K562 (cell line): Measurements from ENCODE around the gene RGS7. TPM values are rescaled to one million over a fixed set of nuclear protein-coding genes. Genes with fewer than 3 reads are reported as not detected.

Experiments
- ATAC-seq: fragments of 200-7000 bp; cut with Tn5 transposase; 3 replicates; pipeline ENCODE4 v1.9.1; 2020; ENCODE audit warnings: moderate library complexity
- BruUV-seq: library from RNA; stranded (reverse); fragments of 400-500 nt; replicated peaks from 2 replicates; lab custom pipeline; 2021; lab: Mats Ljungman, UMichigan
- CTCF ChIA-PET: fragments of 300-600 bp; formaldehyde crosslinking; extraction: SDS; loops from one replicate; lab custom pipeline; 2021; ENCODE audit warnings: low intra/inter-chr PET ratio; lab: Yijun Ruan, JAX
- POLR2A ChIA-PET: fragments of 300-600, 350-650 bp; sonication (Branson Sonifier 250); formaldehyde crosslinking; extraction: SDS; loops from one replicate; lab custom pipeline; 2021; ENCODE audit warnings: antibody characterized with exemption, inconsistent platforms; lab: Yijun Ruan, JAX
- DNase-seq, 4 experiments: peaks; one replicate each; pipeline versions ENCODE4 v3.0.0 to v3.0.0-alpha.2; 2011 to 2018; ENCODE audit warnings: low spot score in 3 of 4, mixed read lengths in 3 of 4; ENCODE audit errors: extremely low read depth in 1 of 4
- FAIRE-seq: peaks from 2 replicates; lab custom pipeline; 2011; peaks lifted over from hg19 to GRCh38; lab: Jason Lieb, UNC
- H2AFZ ChIP-seq: 2 replicates; pipeline ENCODE4 v1.6.0; 2011; ENCODE audit warnings: low read depth, low read length, control low read depth, inconsistent platforms
- H3K27ac ChIP-seq: fragments of 200-600 bp; 3 replicates; pipeline ENCODE4 v1.8.0; 2011; ENCODE audit warnings: low read depth, mild to moderate bottlenecking, control low read depth, inconsistent platforms, low read length, moderate library complexity, mixed read lengths; ENCODE audit errors: extremely low read depth
- H3K27me3 ChIP-seq, 2 experiments: fragments of 300-600 bp in 1 of 2; 2 replicates in 1 of 2; 3 replicates in 1 of 2; pipeline versions ENCODE4 v1.6.0 to v1.8.0; 2011; ENCODE audit warnings: inconsistent platforms in 2 of 2, low read length in 2 of 2, mild to moderate bottlenecking in 1 of 2, mixed read lengths in 1 of 2, moderate library complexity in 1 of 2; ENCODE audit not compliant: control insufficient read depth in 2 of 2, insufficient read depth in 2 of 2
- H3K36me3 ChIP-seq: fragments of 300-600 bp; 3 replicates; pipeline ENCODE4 v1.8.0; 2011; ENCODE audit warnings: mild to moderate bottlenecking, low read length, inconsistent platforms; ENCODE audit not compliant: control insufficient read depth, insufficient read depth
- H3K4me1 ChIP-seq, 2 experiments: fragments of 200-600 bp in 1 of 2; replicated peaks in 1 of 2; 2 replicates in 1 of 2; 3 replicates in 1 of 2; pipeline versions ENCODE4 v1.5.1 to v1.8.0; 2011; ENCODE audit warnings: inconsistent platforms in 2 of 2, low read length in 2 of 2, mild to moderate bottlenecking in 1 of 2, mixed read lengths in 1 of 2, moderate library complexity in 1 of 2; ENCODE audit not compliant: control insufficient read depth in 2 of 2, insufficient read depth in 2 of 2
- H3K4me2 ChIP-seq: 2 replicates; pipeline ENCODE4 v1.6.1; 2011; ENCODE audit warnings: low read length, control low read depth, inconsistent platforms, mixed read lengths; ENCODE audit not compliant: insufficient read depth
- H3K4me3 ChIP-seq: fragments of 200-600 bp; sonication (generic), shearing (Covaris generic); 2 replicates; pipeline ENCODE4 v1.5.1; 2016; ENCODE audit warnings: control low read depth, inconsistent platforms
- H3K79me2 ChIP-seq: fragments of 200-600 bp; 3 replicates; pipeline ENCODE4 v1.8.0; 2011; ENCODE audit warnings: low read length, inconsistent platforms; ENCODE audit not compliant: control insufficient read depth, insufficient read depth
- H3K9ac ChIP-seq, 2 experiments: 2 replicates each; pipeline versions ENCODE4 v1.6.0 to v1.6.1; 2011; ENCODE audit warnings: low read depth in 2 of 2, low read length in 2 of 2, control low read depth in 1 of 2, inconsistent platforms in 1 of 2, mild to moderate bottlenecking in 1 of 2, mixed read lengths in 1 of 2; ENCODE audit not compliant: insufficient read depth in 1 of 2
- H3K9me1 ChIP-seq: one replicate; pipeline ENCODE4 v1.6.0; 2011; ENCODE audit warnings: inconsistent platforms, mild to moderate bottlenecking, low read length, moderate library complexity; ENCODE audit not compliant: control insufficient read depth, insufficient read depth
- H3K9me3 ChIP-seq: replicated peaks from 2 replicates; pipeline ENCODE4 v1.5.1; 2011; ENCODE audit warnings: low read depth, low read length, inconsistent platforms; ENCODE audit not compliant: control insufficient read depth, insufficient read depth
- H4K20me1 ChIP-seq: replicated peaks from 2 replicates; pipeline ENCODE4 v1.6.1; 2011; ENCODE audit warnings: low read length, inconsistent platforms, mixed read lengths; ENCODE audit not compliant: control insufficient read depth, insufficient read depth
- ATF1 ChIP-seq, 2 experiments: fragments of 450-650 bp in 1 of 2; IDR thresholded peaks; 2 replicates each; pipeline ENCODE4 v1.6.1; 2016; ENCODE audit warnings: missing compliant biosample characterization in 1 of 2, missing genetic modification characterization in 1 of 2
- BACH1 ChIP-seq: fragments of 200-800 bp; sonication (Bioruptor generic); IDR thresholded peaks from 2 replicates; pipeline ENCODE4 v1.6.1; 2016; ENCODE audit warnings: missing genetic modification characterization, missing compliant biosample characterization
- DACH1 ChIP-seq: fragments of 450-650 bp; IDR thresholded peaks from 2 replicates; pipeline ENCODE4 v1.6.1; 2018; ENCODE audit not compliant: partially characterized antibody
- HCFC1 ChIP-seq: IDR thresholded peaks from 2 replicates; pipeline ENCODE4 v1.6.1; 2012; ENCODE audit warnings: low read depth, low read length, improper control_type of control experiment
- KHSRP ChIP-seq: fragments of 450-650 bp; IDR thresholded peaks from 2 replicates; pipeline ENCODE4 v1.6.1; 2017
- MECOM ChIP-seq: fragments of 250-450 bp; sonication (Bioruptor Pico); IDR thresholded peaks from 2 replicates; pipeline ENCODE4 v1.8.0; 2022; ENCODE audit warnings: inconsistent platforms
- NFIC ChIP-seq: fragments of 450-650 bp; IDR thresholded peaks from 2 replicates; pipeline ENCODE4 v1.6.1; 2017; ENCODE audit warnings: mild to moderate bottlenecking, inconsistent platforms
- NKRF ChIP-seq: fragments of 450-650 bp; IDR thresholded peaks from 2 replicates; pipeline ENCODE4 v1.6.1; 2016; ENCODE audit warnings: borderline replicate concordance
- PREB ChIP-seq: sonication (generic); formaldehyde crosslinking; IDR thresholded peaks from 2 replicates; pipeline ENCODE4 v1.8.1; 2023; ENCODE audit warnings: mild to moderate bottlenecking, missing genetic modification reagents
- RCOR1 ChIP-seq, 2 experiments: IDR thresholded peaks; 2 replicates each; pipeline ENCODE4 v1.6.1; 2012; ENCODE audit warnings: low read depth in 2 of 2, low read length in 2 of 2, borderline replicate concordance in 1 of 2, improper control_type of control experiment in 1 of 2
- SAFB2 ChIP-seq: fragments of 200-400 bp; formaldehyde crosslinking; IDR thresholded peaks from 2 replicates; pipeline ENCODE4 v1.6.1; 2018; ENCODE audit warnings: borderline replicate concordance, low read length, low read depth, moderate library complexity; ENCODE audit not compliant: severe bottlenecking
- TEAD4 ChIP-seq, 2 experiments: sonication (generic) in 1 of 2; formaldehyde crosslinking in 1 of 2; IDR thresholded peaks; 2 replicates each; pipeline versions ENCODE4 v1.6.1 to v1.8.0; 2012 to 2022; ENCODE audit warnings: borderline replicate concordance in 1 of 2, inconsistent platforms in 1 of 2, low read length in 1 of 2, mild to moderate bottlenecking in 1 of 2, missing genetic modification reagents in 1 of 2
- U2AF1 ChIP-seq: fragments of 200-400 bp; formaldehyde crosslinking; optimal IDR thresholded peaks from 2 replicates; pipeline ENCODE3; 2017; ENCODE audit warnings: mild to moderate bottlenecking, low read depth, low read length, moderate library complexity
- ZC3H4 ChIP-seq: sonication (generic); formaldehyde crosslinking; IDR thresholded peaks from 2 replicates; pipeline ENCODE4 v1.9.0; 2021; ENCODE audit warnings: missing genetic modification reagents, borderline replicate concordance
- ZNF133 ChIP-seq: fragments of 250-450 bp; sonication (Bioruptor Pico); IDR thresholded peaks from 2 replicates; pipeline ENCODE4 v1.4.0; 2020; ENCODE audit warnings: mild to moderate bottlenecking
- ZNF140 ChIP-seq: fragments of 250-450 bp; sonication (Bioruptor Pico); IDR thresholded peaks from 2 replicates; pipeline ENCODE4 v1.8.0; 2021; ENCODE audit warnings: moderate library complexity, mild to moderate bottlenecking, inconsistent platforms
- WGBS: fragments of 100-300 bp; shearing (Covaris generic); methylation state at CpG from one replicate; pipeline ENCODE4 v1.1.6; 2016; ENCODE audit warnings: low coverage, mixed read lengths; ENCODE audit not compliant: insufficient coverage; ENCODE audit errors: missing lambda C conversion rate; 5-methylcytosine and 5-hydroxymethylcytosine counted together
- in situ Hi-C: fragments of 300-500 bp; cut with MboI; formaldehyde crosslinking; loops from 4 replicates; pipeline ENCODE4 v1.15.0; 2018; ENCODE audit warnings: inconsistent platforms, mixed read lengths
- intact Hi-C: fragments of 100-400 bp; cut with micrococcal nuclease; formaldehyde crosslinking; loops from 2 replicates; pipeline ENCODE4 v1.14.2; 2022
- polyA plus RNA-seq, 8 experiments: library from polyadenylated mRNA; depleted of rRNA in 4 of 8; stranded (reverse) in 5 of 8; unstranded in 3 of 8; fragments of >200 nt; fragmentation: Nextera tagmentation in 2 of 8; fragmentation: Illumina TruSeq in 1 of 8; extraction: Ambion mirVana in 2 of 8; extraction: Trizol in 1 of 8; gene quantifications; 2 replicates each; pipeline versions ENCODE4 v1.2.1 to v1.2.3, GENCODE V29; 2011 to 2014; ENCODE audit warnings: inconsistent platforms in 1 of 8, missing spikeins in 1 of 8
- total RNA-seq, 7 experiments: library from RNA; depleted of rRNA in 6 of 7; stranded (reverse); fragments of >200 nt in 6 of 7; fragmentation: Illumina TruSeq in 2 of 7; extraction: Trizol in 2 of 7; gene quantifications; 2 replicates each; pipeline versions ENCODE4 v1.2.1 to v1.2.3, GENCODE V29; 2011 to 2021; ENCODE audit warnings: low replicate concordance in 1 of 7
- TF ChIP-seq, protein P1 (sequence below): fragments of 250-450 bp; sonication (Bioruptor Pico); IDR thresholded peaks from 2 replicates; pipeline ENCODE4 v1.8.0; 2022; ENCODE audit warnings: inconsistent platforms

Gene RGS7
- total and polyA plus RNA-seq, 9 of the 15 experiments (the other 6 are each of a cell fraction or from before 2014, with no cell fraction given), result not detected

DNA sequence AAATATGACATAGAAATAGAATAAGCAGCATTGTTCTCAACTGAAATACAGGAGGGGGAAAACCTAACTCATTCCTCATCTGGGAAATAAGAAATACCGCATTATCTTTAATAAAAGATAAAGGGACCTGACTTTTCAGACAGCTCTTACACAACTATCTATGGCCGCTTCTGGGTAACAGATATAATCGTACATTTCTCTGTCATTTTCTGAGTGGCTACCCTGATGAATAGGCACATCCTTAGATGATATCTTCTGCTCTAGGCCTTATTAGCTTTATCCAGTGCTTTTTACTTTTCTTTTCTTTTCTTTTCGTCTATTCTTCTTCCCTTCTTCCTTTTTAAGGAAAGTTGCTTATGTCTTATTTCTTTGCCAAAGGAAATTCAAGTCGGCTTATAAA lies 388.1 kb downstream of the RGS7 start:
- no TSS peak for BruUV-seq

More for the DNA sequence above, 388.1 kb downstream of the RGS7 start:
- intact Hi-C loops, result no loop called here
- Histone ChIP-seq H3K4me3 (no peak overlapping the region), H3K9me1 (no peaks in the 10 kb centered on the region), H3K4me1 (no peaks in the 10 kb centered on the region), H3K27ac (no peak overlapping the region), H3K79me2 (no peaks in the 10 kb centered on the region), H3K9me3 (no peaks in the 10 kb centered on the region), H2AFZ (no peak overlapping the region), H3K36me3 (no peaks in the 10 kb centered on the region), H3K4me2 (no peak overlapping the region), H4K20me1 (no peaks in the 10 kb centered on the region), H3K9ac (no peak overlapping the region), H3K27me3 (no peaks in the 10 kb centered on the region)
- in situ Hi-C loops, result no loop called here
- no peak for DNase-seq
- under 1% methylated on average over 5 of the region's 5 CpGs for whole genome bisulfite sequencing
- no peak for TF ChIP-seq ZC3H4 (CRISPR knock-in tag)
- TF ChIP-seq MECOM (CRISPR knock-in tag), result no peak
- no peak for TF ChIP-seq ZNF140 (CRISPR knock-in tag)
- no peak for TF ChIP-seq PREB
- no peak for TF ChIP-seq U2AF1
- no peak for TF ChIP-seq NFIC
- TF ChIP-seq TEAD4 (IDR thresholded peaks at IDR 0.05; ENCODE audit: low read length), result no peak
- TF ChIP-seq TEAD4 (CRISPR knock-in tag; IDR thresholded peaks at IDR 0.05; ENCODE audit: borderline replicate concordance), result no peak
- no peak for TF ChIP-seq KHSRP
- TF ChIP-seq HCFC1, result no peak
- TF ChIP-seq RCOR1 (IDR thresholded peaks at IDR 0.05; ENCODE audit: borderline replicate concordance in 1 of 2, low read depth in 2 of 2, low read length in 2 of 2), result no peak
- TF ChIP-seq, protein P1, sequence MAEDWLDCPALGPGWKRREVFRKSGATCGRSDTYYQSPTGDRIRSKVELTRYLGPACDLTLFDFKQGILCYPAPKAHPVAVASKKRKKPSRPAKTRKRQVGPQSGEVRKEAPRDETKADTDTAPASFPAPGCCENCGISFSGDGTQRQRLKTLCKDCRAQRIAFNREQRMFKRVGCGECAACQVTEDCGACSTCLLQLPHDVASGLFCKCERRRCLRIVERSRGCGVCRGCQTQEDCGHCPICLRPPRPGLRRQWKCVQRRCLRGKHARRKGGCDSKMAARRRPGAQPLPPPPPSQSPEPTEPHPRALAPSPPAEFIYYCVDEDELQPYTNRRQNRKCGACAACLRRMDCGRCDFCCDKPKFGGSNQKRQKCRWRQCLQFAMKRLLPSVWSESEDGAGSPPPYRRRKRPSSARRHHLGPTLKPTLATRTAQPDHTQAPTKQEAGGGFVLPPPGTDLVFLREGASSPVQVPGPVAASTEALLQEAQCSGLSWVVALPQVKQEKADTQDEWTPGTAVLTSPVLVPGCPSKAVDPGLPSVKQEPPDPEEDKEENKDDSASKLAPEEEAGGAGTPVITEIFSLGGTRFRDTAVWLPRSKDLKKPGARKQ (CRISPR knock-in tag), result no peak
- TF ChIP-seq DACH1, result no peak
- no peak for TF ChIP-seq ZNF133 (CRISPR knock-in tag)
- no peak for TF ChIP-seq ATF1 (CRISPR knock-in tag; IDR thresholded peaks at IDR 0.05)
- TF ChIP-seq ATF1 (tag; IDR thresholded peaks at IDR 0.05), result no peak
- TF ChIP-seq SAFB2, result no peak
- no peak for TF ChIP-seq NKRF
- TF ChIP-seq BACH1 (tag), result no peak
- FAIRE-seq, result no peak
- POLR2A ChIA-PET, result no interaction called here
- CTCF ChIA-PET, result interaction anchor here (0.6 kb wide), 1 partner anchor 185 kb away, joined by 5 read pairs; no protein-coding TSS in a partner anchor
- no peak for ATAC-seq
